Vagina (tissue), 2 donors: ENCODE data around the gene PPARGC1A.

Source experiments
- POLR2AphosphoS5 ChIP-seq, 2 donors: sonication (generic); formaldehyde crosslinking; IDR thresholded peaks; one replicate each; pipeline ENCODE4 v1.9.0; 2017; ENCODE audit warnings: antibody characterized with exemption in 2 of 2, mild to moderate bottlenecking in 2 of 2, low read depth in 1 of 2; ENCODE audit not compliant: insufficient read depth in 1 of 2
- TF ChIP-seq, protein P1 (sequence below), 3 experiments: fragments of 450-650 bp in 2 of 3; fragments of 200-600 bp in 1 of 3; sonication (generic) in 1 of 3; IDR thresholded peaks; one replicate each; pipeline ENCODE4 v1.5.1; 2017 to 2019; ENCODE audit warnings: antibody characterized with exemption in 3 of 3, mild to moderate bottlenecking in 2 of 3, moderate library complexity in 2 of 3

- no peak for TF ChIP-seq POLR2AphosphoS5 (IDR thresholded peaks at IDR 0.05; ENCODE audit: insufficient read depth in 1 of 2, low read depth in 1 of 2)
- TF ChIP-seq, protein P1, sequence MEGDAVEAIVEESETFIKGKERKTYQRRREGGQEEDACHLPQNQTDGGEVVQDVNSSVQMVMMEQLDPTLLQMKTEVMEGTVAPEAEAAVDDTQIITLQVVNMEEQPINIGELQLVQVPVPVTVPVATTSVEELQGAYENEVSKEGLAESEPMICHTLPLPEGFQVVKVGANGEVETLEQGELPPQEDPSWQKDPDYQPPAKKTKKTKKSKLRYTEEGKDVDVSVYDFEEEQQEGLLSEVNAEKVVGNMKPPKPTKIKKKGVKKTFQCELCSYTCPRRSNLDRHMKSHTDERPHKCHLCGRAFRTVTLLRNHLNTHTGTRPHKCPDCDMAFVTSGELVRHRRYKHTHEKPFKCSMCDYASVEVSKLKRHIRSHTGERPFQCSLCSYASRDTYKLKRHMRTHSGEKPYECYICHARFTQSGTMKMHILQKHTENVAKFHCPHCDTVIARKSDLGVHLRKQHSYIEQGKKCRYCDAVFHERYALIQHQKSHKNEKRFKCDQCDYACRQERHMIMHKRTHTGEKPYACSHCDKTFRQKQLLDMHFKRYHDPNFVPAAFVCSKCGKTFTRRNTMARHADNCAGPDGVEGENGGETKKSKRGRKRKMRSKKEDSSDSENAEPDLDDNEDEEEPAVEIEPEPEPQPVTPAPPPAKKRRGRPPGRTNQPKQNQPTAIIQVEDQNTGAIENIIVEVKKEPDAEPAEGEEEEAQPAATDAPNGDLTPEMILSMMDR (IDR thresholded peaks at IDR 0.05): no peak
These were observed 31.6 kb upstream of the PPARGC1A start for GRCh38 chr4:23921447-23921845.
